HG03025 (cell line): ENCODE results near the gene MAPK10.
"Not testable (repeated sequence)": the region's sequence is repeated elsewhere in the genome, so short reads cannot be mapped to it uniquely, and the experiment has no call there.

Experiments
- ATAC-seq: cut with Tn5 transposase; IDR thresholded peaks from one replicate; pipeline ENCODE4 v1.9.1; 2021; ENCODE audit warnings: mild to moderate bottlenecking, moderate library complexity; ENCODE audit not compliant: unreplicated experiment, low FRiP score

The MAPK10 gene

GRCh38 chr4:86344127-86344526 lies 15.7 kb downstream of the MAPK10 start:
- ATAC-seq: no peak

GRCh38 chr4:86338989-86339388 lies 20.9 kb downstream of the MAPK10 start:
- ATAC-seq: no peak

GRCh38 chr4:86338521-86338920 lies 21.3 kb downstream of the MAPK10 start:
- no peak for ATAC-seq

GRCh38 chr4:86334020-86334750 lies 25.7 kb downstream of the MAPK10 start:
- ATAC-seq: no peak

GRCh38 chr4:86333236-86333635 lies 26.6 kb downstream of the MAPK10 start:
- ATAC-seq: no peak

GRCh38 chr4:86330961-86331742 lies 28.7 kb downstream of the MAPK10 start:
- no peak for ATAC-seq

- ATAC-seq: not testable (repeated sequence)
These were observed 29.4 kb downstream of the MAPK10 start for GRCh38 chr4:86330411-86330810.

GRCh38 chr4:86329431-86329830 lies 30.4 kb downstream of the MAPK10 start:
- no peak for ATAC-seq

- ATAC-seq: no peak
These were observed 33.5 kb downstream of the MAPK10 start for GRCh38 chr4:86326400-86326799.

- ATAC-seq: no peak
These were observed 40.5 kb downstream of the MAPK10 start for GRCh38 chr4:86319390-86319789.

GRCh38 chr4:86315579-86315978 lies 44.3 kb downstream of the MAPK10 start:
- ATAC-seq: no peak

- ATAC-seq: no peak
These were observed 46.2 kb downstream of the MAPK10 start for GRCh38 chr4:86313656-86314055.

GRCh38 chr4:86307432-86307831 lies 52.4 kb downstream of the MAPK10 start:
- no peak for ATAC-seq

- no peak for ATAC-seq
These were observed 53.0 kb downstream of the MAPK10 start for GRCh38 chr4:86306816-86307215.

- ATAC-seq: no peak
These were observed 57.0 kb downstream of the MAPK10 start for GRCh38 chr4:86302830-86303229.

GRCh38 chr4:86302251-86302650 lies 57.6 kb downstream of the MAPK10 start:
- ATAC-seq: no peak

- ATAC-seq: no peak
These were observed 59.3 kb downstream of the MAPK10 start for GRCh38 chr4:86300516-86300915.

GRCh38 chr4:86296865-86297264 lies 63.0 kb downstream of the MAPK10 start:
- ATAC-seq: no peak

GRCh38 chr4:86294883-86295282 lies 65.0 kb downstream of the MAPK10 start:
- ATAC-seq: peak; percentile 59

GRCh38 chr4:86291180-86291579 lies 68.7 kb downstream of the MAPK10 start:
- ATAC-seq: no peak

- ATAC-seq: no peak
These were observed 73.1 kb downstream of the MAPK10 start for GRCh38 chr4:86286726-86287125.

GRCh38 chr4:86283371-86283770 lies 76.5 kb downstream of the MAPK10 start:
- ATAC-seq: no peak
